ENCODE data around the gene FMR1. TPM values are rescaled to one million over a fixed set of nuclear protein-coding genes. Genes with fewer than 3 reads are reported as not detected.

Gene FMR1
- total and polyA plus RNA-seq, 7 donors = 18.6 to 35.2 (median 29.4) TPM

DNA sequence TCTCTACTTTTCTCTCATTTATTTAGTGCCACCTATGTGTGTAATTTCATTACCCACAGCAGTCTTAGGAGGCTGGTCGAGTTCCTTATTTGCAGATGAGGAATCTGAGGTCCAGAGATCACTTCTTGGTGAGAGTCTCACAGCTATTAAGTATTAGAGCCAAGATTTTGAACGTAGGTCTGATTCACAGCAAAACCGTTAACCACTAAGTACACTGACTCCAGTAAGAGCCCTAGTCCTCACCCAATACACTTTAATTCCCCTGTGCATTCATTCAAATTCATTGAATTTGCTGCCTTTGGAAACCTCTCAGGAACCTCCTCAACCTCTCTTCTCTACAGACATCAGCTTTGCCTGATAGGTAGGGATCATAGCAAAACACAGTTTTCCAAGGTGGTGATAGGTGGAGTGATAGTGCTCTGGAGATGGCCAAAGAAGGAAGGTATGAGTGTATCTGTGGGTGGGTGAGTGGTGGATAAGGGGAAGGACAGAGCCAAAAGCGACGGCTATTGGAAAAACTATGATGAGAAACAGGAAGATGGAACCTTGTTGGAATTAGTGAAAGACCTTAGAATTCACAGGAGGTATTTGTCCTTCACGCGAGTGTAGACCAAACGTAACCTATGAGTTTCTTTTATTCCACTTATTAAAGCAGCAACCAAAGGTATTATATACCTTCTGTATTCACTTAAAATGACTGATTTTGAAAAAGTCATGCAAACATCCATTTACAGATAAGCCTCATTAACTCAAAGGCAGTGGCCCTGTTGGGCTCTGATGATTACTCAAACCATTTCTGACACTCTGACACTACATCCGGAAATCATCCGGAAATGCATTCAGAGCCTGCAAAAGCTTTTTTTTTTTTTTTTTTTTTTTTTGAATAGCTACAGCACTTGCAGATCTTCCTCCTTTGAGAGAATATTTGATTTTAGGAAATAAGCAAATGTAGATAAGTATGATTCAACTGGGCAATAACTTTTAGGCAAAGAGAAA is 6.3 kb downstream of the FMR1 start:
- Histone ChIP-seq H3K27ac (no peak overlapping the region), H3K9me3 (no peaks in the 10 kb centered on the region), H3K36me3 (no peaks in the 10 kb centered on the region), H3K27me3 (no peaks in the 10 kb centered on the region), H3K4me1 (peaks cover 0 to 47% (median 12%) of the 10 kb centered on the region in 4 donors), H3K4me3 (no peak overlapping the region)
- TF ChIP-seq POLR2A (IDR thresholded peaks at IDR 0.05) = no peak
- TF ChIP-seq, protein P1, sequence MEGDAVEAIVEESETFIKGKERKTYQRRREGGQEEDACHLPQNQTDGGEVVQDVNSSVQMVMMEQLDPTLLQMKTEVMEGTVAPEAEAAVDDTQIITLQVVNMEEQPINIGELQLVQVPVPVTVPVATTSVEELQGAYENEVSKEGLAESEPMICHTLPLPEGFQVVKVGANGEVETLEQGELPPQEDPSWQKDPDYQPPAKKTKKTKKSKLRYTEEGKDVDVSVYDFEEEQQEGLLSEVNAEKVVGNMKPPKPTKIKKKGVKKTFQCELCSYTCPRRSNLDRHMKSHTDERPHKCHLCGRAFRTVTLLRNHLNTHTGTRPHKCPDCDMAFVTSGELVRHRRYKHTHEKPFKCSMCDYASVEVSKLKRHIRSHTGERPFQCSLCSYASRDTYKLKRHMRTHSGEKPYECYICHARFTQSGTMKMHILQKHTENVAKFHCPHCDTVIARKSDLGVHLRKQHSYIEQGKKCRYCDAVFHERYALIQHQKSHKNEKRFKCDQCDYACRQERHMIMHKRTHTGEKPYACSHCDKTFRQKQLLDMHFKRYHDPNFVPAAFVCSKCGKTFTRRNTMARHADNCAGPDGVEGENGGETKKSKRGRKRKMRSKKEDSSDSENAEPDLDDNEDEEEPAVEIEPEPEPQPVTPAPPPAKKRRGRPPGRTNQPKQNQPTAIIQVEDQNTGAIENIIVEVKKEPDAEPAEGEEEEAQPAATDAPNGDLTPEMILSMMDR (IDR thresholded peaks at IDR 0.05) = no peak
- TF ChIP-seq EP300 (IDR thresholded peaks at IDR 0.05) = no peak
- TF ChIP-seq POLR2AphosphoS5 (IDR thresholded peaks at IDR 0.05) = no peak
- 54 to 63% methylated on average over 10 of the region's 10 CpGs for WGBS, 2 donors
- intact Hi-C loops (cut with DNase I) = loop anchor here (10.0 kb wide), 1 partner anchor 1627 kb away; the partner anchor contains the start of genes EOLA1 and HSFX3
- no peak for DNase-seq

DNA sequence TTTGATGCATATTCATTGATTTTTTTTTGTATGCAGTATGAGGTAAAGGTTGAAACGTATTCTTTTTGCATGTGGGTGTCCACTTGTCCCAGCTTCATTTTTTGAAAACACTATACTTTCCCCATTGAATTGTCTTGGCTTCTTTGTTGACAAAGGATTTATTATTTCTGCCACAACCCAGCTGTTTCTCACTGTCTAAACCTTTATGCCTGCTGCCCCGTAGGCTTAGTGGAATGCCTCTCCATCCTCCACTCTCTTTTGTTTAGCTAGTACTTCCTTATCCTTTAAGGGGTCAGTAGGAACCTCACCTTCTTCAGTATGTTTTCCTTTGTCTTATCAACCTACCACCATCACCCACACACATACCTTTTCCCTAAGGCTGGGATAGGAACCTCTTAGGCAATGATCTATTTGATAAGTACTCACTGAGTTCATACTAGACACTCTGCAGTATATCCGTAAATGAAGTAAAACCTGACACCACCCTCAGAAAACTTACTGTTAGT is 8.5 kb downstream of the FMR1 start:
- Histone ChIP-seq H3K4me3 (no peak overlapping the region), H3K36me3 (no peaks in the 10 kb centered on the region), H3K9me3 (no peaks in the 10 kb centered on the region), H3K4me1 (peaks cover 0 to 26% (median 6%) of the 10 kb centered on the region in 4 donors), H3K27me3 (no peaks in the 10 kb centered on the region), H3K27ac (no peak overlapping the region)
- TF ChIP-seq, protein P1 (IDR thresholded peaks at IDR 0.05) = no peak
- TF ChIP-seq EP300 (IDR thresholded peaks at IDR 0.05) = no peak
- TF ChIP-seq POLR2A (IDR thresholded peaks at IDR 0.05) = no peak
- TF ChIP-seq POLR2AphosphoS5 (IDR thresholded peaks at IDR 0.05) = no peak
- no peak for DNase-seq
- WGBS, 2 donors = 61 to 74% methylated on average over 3 of the region's 3 CpGs
- intact Hi-C loops (cut with DNase I) = no loop called here

DNA sequence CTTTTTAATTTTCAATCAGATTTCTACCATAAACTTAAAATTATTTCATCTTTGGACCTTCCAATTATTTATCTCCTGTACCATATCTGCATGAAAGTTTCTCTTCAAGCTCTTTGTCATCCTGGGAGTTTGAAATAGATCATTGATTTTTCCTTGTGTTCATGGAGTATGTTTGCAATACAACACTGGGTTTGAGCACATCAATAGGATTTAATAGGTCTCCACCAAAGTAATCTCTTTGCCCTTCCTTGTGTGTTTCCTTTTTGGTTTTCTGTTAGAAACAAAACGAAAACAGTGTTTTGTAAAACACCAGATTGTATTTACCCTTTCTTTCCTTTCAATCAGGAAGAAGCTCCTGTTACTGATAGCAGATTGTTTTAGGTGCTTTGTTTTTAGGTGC is 11.9 kb downstream of the FMR1 start:
- no peaks in the 10 kb centered on the region for H3K27me3 ChIP-seq
- WGBS, 2 donors = 56 to 57% methylated on average over 1 of the region's 1 CpG
- H3K4me1 ChIP-seq = no peaks in the 10 kb centered on the region
- no peak overlapping the region for H3K27ac ChIP-seq
- no peak for DNase-seq
- intact Hi-C loops (cut with DNase I) = no loop called here
- H3K36me3 ChIP-seq = no peaks in the 10 kb centered on the region
- no peaks in the 10 kb centered on the region for H3K9me3 ChIP-seq
- H3K4me3 ChIP-seq = no peak overlapping the region
- no peak for TF ChIP-seq POLR2AphosphoS5 (IDR thresholded peaks at IDR 0.05)
- TF ChIP-seq, protein P1 (IDR thresholded peaks at IDR 0.05) = no peak
- no peak for TF ChIP-seq POLR2A (IDR thresholded peaks at IDR 0.05)
- no peak for TF ChIP-seq EP300 (IDR thresholded peaks at IDR 0.05)

DNA sequence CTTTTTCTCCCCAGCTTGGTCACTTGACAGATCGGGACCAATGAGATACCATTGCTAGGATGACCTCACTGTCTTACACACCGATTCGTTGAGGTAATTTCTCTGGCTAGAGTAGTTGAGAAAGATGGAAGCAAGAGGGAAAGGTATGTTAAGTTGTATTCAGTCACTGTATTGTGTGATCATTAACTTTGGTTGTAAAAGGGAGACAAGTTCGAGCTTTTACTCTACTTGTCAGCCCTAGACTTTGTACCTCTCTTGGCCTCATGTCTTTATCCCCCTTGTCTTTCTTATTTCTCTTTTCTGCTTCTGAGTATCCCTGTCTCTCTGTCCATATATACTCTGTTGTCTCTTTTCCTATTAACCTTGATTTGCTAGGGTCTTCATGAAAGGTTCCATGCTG is 15.5 kb downstream of the FMR1 start:
- no peak for TF ChIP-seq EP300 (IDR thresholded peaks at IDR 0.05)
- TF ChIP-seq POLR2A (IDR thresholded peaks at IDR 0.05) = no peak
- TF ChIP-seq, protein P1 (IDR thresholded peaks at IDR 0.05) = no peak
- no peak for TF ChIP-seq POLR2AphosphoS5 (IDR thresholded peaks at IDR 0.05)
- intact Hi-C loops (cut with DNase I) = no loop called here
- 53 to 86% methylated on average over 4 of the region's 4 CpGs for WGBS, 2 donors
- Histone ChIP-seq H3K9me3 (no peaks in the 10 kb centered on the region), H3K27me3 (no peaks in the 10 kb centered on the region), H3K36me3 (peaks cover 0 to 16% (median 0%) of the 10 kb centered on the region in 4 donors), H3K27ac (no peak overlapping the region), H3K4me1 (no peaks in the 10 kb centered on the region), H3K4me3 (no peak overlapping the region)
- DNase-seq = no peak

Data from sigmoid colon (tissue), 7 donors.